SH-SY5Y (cell line): Measurements from ENCODE around the gene TAF4.

Experiments used
- GATA2 ChIP-seq: IDR thresholded peaks from 2 replicates; pipeline ENCODE4 v1.6.1; 2011; ENCODE audit warnings: mild to moderate bottlenecking, low read depth, low read length
- GATA3 ChIP-seq: IDR thresholded peaks from 2 replicates; pipeline ENCODE4 v1.6.1; 2011; ENCODE audit warnings: low read depth, mild to moderate bottlenecking, low read length, moderate library complexity

DNA sequence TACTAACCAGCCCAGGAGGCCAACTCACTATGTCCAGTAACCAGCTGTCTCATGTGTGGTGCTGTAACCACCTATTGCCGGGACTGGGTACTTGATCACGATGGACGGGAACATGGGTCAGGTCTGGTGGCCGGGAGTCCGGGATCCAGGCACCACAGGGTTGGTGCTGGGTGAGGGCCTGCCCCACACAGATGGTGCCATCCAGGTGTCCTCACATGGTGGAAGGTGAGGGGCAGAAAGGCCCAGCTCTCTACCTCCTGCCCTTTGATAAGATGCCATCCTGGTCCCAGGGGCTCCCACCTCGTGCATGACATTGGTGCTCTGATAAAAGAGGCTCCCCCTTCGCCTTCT lies 116.3 kb downstream of the TAF4 start:
- TF ChIP-seq GATA2 (no peak), GATA3 (no peak)
